ENCODE data around the gene LPIN3.

The LPIN3 gene

DNA sequence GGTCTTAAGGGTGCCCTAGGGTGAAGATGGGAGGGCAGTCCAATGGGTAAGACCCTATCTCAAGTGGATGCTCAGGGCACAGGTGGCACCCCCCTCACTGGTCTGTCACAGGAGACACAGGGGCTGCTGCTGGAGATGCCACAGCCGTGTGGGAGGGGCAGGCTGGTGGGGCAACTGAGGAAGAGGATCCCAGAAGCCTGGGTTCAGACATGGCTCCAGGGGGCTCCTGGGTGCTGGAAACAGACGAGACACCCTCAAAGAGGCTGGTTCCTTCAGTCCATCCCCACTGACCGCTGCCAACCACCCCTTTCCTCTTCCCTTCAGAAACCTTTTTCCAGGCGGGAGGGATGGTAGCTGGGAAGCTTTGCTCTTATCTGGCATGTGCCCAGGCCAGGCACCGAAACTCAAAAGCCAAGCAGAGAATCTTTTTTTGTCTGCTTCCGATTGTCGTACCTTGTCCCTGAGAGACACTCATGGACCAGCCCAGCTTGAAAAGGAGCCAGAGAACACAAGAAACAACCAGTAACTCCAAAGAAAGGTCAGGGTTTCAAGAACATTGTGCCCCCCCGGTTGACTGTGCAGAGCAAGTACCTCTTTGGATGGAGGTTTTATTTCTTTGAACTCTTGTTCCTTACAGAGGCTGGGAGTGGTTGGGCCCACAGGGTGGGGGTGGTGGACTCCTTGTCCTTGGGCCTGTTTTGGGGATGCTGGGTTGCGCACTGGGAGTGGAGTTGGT lies 54.5 kb downstream of the LPIN3 start:
- no peak for DNase-seq

DNA sequence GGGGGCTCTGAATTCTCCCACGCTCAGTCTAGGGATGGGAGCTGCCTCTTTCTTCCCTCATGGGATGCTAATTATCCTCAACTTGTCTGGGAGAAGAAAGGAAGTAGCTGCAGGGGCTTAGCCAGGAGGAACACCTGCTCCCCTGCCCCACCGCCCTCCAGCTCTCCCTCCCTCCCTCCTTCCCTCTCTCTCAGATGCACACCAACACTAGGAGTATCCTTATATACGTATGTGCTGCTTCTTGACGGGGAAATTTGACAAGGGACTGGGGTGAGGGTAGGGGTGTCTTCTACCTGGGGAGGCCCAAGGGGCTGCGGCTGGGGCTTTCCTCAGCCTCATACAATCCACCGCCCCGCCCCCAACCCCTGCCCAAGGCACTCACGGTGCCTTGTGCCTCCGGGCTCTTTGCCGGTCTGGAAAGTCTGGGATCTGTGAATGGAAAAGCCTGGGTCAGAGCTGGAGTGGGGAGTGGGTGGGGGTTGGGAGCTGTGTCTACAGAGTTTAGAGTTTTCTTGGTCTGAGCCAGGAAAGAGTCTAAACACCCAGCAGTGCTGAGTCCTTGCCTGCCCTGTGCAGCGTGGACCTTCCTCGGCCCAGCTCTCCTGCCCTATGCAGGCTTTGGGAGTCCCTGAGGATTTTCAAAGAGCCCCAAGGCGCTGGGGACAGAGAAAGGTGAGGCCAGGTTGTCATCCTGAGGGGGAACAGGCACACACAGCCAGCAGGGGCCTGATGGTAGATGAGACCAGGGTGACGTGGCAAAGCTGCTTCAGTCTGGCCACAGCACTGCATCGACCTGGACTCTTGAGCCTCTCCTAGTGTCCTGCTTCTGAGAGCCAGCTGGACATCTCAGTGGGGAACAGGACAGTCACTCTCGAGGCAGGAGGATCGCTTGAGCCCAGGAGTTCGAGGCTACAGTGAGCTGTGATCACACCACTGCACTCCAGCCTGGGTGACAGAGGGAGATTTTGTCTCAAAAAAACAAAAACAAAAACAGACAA lies 55.3 kb downstream of the LPIN3 start:
- no peak for DNase-seq

DNA sequence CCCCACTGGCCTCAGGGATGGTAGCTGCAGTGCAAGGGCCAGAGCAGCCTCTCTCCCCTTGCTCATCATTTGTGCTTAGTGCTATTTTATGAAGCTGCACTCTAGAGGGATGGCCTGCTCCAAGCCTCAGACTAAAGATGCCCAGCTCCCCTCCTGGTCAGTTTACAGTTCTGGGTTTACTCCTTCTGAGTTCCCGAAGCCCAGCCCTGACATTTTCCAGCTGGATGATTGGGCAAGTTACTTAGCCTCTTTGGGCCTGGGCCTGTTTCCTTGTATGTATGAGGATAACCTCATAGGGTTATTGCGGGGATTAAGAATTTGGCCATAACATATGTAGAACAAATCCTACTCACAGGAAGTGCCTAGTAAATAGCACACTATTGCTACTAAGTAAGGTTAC lies 57.8 kb downstream of the LPIN3 start:
- no peak for DNase-seq

DNA sequence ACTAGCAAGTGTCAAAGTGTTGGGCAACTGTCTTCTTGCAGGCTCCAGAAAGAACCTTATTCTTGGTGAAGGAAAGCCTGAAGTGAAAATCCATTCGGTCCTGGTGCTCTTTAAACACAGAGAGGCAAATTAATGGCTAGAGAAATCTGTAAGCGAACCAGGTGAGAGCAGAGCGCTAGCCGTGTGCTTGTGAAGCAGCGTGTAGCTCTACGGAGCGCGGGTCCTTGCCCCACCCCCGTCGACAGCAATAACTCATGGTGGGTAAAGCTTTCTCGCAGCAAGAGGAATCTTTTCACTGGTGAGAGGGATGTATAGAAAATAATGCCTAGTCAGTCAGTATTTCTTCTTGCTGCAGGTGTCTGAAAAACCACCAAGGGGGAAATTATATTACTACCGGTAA lies 63.0 kb downstream of the LPIN3 start:
- no peak for DNase-seq

DNA sequence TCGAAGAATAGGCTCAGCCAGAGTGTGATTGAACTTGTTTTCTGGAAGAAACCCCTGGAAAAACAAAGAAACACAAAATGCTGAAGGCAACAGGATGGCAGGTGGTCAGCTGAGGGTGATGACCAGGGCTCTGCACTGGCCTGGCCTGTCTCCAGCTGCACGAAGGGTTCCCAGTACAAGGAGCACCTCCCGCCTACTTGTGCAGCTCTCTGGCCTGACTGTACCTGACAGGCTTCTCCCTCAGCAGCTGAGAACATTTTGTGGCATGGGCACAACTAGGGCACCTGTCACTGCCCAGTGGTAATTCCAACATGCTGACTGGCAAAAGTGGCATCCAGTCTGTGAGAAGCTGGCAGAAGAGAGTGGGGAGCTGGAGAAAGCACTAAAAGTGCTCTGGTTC lies 64.8 kb downstream of the LPIN3 start:
- DNase-seq = no peak

DNA sequence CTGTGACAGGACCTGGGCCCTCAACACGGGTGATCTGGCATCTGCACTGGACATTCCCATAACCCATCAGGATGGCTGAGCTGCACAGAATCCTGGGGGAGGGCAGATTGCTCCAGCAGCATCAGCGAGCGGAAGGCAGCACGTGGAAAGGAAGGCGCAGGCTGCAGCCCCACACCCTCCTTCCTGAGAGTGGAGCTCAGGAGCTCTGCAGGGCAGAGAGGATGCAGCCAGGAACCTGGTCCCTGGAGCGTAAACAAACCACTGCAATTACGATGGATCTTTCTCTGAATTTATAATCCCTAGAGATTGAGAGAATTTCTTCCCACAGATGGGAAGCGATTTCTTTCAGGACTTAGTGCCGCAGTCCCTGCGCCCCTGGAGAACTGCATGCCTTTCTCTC lies 65.7 kb downstream of the LPIN3 start:
- DNase-seq = no peak

DNA sequence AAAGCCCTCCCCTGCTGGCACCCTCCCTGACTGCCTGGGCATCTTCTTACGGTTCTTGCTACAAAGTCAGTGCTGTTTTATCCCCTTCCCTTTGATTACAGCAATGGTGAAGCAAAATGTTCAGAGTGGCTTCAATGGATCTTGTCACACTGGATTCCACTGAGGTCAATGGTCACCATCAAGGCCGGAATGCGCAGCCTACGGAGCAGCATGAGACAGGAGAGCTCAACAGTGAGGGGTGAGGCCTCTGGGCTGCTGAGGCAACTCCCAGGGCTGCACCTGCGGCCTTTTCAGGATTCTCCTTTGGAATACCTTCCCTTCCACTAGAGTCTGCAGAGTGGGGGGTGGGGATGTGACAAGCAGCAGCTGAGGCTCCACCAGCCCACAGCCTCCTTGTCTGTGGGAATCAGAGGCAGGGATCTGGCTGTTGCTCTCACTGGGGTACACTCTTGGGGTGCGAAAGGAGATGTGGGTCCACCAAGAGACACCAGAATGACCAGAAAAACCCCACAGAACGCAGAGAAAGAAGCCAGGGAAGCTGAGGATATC lies 66.3 kb downstream of the LPIN3 start:
- DNase-seq = no peak

DNA sequence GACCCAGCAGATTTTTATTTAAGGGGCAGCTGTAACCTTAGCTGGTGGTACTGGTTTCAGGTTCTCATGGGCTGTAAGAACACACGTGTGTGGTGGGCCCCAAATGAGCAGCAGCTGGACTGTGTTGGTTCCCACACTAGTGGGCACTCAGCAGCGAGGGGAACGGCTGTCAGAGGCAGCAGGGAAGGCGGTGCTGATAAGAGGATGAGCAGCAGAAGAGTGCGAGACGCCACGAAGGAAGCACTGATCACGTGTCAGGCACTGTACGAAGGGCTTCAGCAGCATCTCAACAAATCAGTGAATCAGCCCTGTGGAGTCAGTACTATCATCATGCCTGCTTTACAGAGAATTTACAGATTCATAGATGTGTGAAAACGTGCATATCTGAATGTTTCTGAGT lies 67.0 kb downstream of the LPIN3 start:
- no peak for DNase-seq

DNA sequence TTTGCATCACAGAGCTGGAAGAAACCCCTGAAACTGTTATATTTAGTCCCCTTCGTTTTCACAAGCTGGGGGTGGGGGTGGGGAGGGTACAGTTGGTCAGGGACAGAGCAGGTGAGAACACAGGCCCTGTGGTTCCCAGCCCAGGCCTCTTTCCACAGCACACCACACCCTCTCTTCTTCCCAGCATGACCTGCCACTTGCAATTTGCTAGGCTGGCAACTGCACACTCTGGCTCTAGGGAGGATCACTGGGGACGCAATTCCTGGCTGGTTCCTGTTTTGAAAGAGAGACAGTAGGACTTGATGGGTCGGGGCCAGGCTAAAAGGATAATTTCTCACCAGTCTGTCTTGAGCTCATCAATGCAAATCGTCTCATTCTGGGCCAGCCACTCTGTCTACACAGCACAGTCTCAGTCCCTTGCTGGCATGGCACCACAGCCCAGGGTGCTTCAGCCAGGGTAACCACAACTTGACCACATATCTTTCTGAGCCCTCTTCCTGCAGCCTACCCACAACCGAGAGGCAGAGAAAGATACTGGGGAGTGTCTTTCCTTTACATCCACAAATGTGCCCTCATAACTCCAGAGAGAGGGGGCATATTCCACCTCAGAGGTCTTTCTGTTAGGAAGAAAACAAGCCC lies 67.7 kb downstream of the LPIN3 start:
- DNase-seq = no peak

DNA sequence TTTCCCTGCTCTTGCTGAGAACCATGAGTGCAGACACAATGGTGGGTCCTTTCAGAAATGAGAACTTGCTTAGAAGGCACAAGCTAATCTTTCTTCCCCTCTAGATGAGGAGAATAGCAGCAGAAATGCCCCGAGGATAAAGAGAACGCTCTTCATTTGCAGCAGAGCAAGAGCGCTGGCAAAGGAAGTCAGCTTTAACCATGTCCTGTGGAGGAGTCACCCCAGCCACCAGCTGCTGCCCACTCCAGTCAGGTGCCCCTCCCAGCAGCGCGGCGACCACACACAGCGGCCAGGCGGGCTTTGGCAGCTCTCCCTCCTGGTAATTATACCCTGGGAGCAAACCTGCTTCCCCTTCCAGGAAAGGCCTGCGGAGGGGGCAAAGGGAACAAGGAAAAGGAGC lies 68.4 kb downstream of the LPIN3 start:
- DNase-seq = no peak

Data from suppressor macrophage treated with lipopolysaccharide for 4 hours (primary cell).